HG03565 (cell line): ENCODE data around the gene FAM186B.

Experiments
- ATAC-seq: cut with Tn5 transposase; IDR thresholded peaks from one replicate; pipeline ENCODE4 v1.9.1; 2021; ENCODE audit warnings: mild to moderate bottlenecking, moderate library complexity; ENCODE audit not compliant: unreplicated experiment

The FAM186B gene

DNA sequence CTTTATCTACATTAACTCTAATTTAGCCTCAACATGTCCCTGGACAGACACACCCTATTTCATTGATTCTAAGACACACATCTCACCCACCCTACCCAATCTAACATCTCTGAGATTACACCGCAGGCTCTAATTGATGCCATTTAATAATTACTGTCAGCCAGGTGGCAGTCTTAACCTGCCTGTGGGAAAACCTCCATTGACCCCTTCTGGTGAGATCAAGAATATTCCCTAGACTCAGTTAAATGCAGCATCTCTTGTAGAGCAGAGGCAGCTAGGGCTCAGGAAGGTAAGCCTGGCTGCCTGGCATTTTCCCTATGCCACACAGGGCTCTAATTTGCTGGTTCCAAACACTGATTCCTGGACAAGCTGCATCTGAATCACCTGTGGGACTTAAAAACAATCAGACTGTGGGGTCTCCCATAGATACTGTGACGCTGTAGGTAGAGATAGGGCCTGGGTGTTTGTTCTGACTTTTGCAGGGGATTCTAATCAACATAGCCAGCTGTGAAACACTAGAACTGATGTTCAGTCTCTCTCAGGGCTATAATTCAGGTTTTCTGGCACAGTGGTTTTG lies 51.8 kb downstream of the FAM186B start:
- ATAC-seq: no peak

GRCh38 chr12:49552899-49553298 lies 52.5 kb downstream of the FAM186B start:
- ATAC-seq: no peak

- no peak for ATAC-seq
These were observed 53.0 kb downstream of the FAM186B start for GRCh38 chr12:49552425-49552824.

DNA sequence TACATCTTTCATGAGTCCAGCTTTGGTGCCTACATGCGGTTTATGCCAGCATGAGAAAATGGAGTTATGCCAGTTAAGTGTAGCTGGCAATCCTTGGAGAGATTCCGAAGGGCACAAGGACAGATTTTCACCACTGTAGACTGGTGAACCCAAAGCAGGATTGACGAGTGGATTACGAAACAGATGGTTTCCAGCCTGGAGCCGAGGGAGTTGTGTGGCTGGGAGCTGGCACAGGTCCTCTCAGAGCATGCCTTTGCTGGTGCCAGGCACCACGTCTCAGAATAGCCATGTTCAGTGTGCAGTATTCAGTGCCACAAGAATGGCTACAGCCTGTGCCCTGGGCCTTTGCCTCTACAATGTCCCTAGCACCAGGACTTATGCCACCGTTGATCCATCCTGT lies 53.4 kb downstream of the FAM186B start:
- ATAC-seq: no peak

GRCh38 chr12:49550693-49551252 lies 54.7 kb downstream of the FAM186B start:
- no peak for ATAC-seq

DNA sequence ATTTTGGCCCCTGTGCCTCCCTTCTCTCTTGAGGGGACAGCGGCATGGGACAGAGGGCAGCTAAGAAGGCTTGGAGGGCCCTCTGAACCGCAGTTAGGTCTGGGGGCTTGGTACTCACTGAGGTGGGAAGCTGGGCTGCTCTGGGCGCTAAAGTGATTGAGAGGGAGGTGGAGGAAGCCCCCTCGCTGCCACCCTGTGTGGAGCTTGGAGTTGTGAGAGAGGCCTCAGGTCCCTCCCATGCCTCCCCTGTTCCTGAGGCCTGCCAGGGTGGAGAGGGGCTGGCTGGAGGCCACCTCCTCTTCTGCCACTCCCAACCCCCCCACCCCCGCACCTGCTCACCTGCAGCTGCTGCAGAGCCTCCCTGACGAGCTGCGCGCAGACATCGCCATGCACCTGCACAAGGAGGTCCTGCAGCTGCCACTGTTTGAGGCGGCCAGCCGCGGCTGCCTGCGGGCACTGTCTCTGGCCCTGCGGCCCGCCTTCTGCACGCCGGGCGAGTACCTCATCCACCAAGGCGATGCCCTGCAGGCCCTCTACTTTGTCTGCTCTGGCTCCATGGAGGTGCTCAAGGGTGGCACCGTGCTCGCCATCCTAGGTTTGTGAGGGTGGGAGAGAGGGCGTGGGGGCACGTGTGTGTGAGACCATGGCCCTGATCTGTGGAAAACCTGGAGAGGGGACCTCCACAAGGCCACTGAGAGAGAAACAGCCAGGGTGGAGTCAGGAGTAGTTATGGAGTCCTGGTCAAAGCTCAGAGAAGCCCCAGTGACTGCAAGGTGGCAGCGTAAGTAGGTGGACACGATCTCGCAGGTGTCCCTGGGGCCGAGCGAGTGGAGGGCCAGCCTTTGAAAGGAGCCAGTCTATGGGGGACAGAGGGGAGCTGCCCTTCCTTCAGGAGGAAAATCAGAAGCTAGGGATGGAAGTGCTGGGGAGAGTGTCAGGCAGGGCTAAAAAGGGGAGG lies 55.4 kb downstream of the FAM186B start:
- no peak for ATAC-seq

DNA sequence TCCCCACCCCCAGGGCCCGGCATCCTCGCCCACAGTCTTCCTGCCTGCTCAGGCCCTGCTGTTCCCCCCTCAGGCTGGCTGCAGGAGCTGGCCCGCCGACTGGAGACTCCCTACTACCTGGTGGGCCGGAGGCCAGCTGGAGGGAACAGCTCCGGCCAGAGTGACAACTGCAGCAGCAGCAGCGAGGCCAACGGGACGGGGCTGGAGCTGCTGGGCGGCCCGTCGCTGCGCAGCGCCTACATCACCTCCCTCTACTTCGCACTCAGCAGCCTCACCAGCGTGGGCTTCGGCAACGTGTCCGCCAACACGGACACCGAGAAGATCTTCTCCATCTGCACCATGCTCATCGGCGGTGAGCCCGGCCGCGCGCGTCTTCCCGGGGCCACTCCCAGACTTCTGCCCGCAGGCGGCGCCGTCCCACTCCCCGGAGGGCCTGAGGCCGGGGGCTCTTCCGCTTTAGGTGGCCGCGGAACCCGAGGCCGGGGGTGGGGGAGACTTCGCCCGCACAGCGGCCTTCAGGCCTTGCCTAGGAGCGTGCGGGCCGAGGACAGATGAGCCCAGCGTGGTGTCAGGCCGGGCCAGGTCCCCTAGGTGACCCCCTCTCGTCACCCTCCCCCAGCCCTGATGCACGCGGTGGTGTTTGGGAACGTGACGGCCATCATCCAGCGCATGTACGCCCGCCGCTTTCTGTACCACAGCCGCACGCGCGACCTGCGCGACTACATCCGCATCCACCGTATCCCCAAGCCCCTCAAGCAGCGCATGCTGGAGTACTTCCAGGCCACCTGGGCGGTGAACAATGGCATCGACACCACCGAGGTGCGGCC lies 56.4 kb downstream of the FAM186B start:
- no peak for ATAC-seq

DNA sequence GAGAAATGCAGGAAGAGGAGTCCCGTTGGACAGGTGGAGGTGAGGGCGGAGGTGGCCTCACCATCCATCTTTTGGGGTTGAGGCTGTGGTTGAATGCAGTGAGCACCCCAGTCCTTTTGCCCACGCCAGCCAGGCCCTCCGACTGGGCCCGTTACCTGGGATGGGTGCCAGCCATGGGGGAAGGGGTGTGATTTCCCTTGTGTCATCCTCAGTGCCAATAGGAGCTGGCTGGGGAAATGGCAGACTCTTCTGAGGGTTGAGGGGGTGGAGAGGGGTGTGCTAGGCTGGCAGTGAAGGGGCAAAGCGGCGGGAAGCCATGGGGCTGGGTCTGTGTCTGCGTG lies 57.0 kb downstream of the FAM186B start:
- no peak for ATAC-seq

- ATAC-seq: no peak
These were observed 58.2 kb downstream of the FAM186B start for GRCh38 chr12:49547090-49547690.

- no peak for ATAC-seq
These were observed 59.0 kb downstream of the FAM186B start for GRCh38 chr12:49546481-49546880.

- no peak for ATAC-seq
These were observed 59.6 kb downstream of the FAM186B start for GRCh38 chr12:49545815-49546214.

GRCh38 chr12:49543914-49544815 lies 61.3 kb downstream of the FAM186B start:
- ATAC-seq: no peak

DNA sequence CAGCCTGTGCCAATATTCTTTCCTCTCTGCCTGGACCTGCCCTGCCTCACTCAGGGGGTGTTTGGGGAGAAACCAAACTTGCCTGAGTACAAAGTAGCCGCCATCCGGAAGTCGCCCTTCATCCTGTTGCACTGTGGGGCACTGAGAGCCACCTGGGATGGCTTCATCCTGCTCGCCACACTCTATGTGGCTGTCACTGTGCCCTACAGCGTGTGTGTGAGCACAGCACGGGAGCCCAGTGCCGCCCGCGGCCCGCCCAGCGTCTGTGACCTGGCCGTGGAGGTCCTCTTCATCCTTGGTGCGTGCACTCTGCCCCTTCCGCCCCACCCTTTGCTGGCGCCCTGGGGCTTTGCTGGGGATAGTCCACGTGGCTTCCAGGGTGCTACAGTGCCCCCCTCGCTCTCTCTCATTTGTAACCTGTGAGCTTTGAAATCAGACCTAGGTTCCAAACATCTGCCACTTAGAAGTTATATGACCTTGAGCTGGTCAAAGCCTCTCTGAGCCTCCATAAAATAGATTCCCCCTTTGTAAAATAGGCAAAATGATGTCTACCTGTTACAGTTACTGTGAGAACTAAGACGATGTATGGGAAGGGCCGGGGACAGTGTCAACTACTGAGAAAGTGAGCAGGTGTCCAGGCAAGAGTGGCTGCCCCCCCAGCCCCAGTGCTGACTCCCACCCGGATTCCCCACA lies 62.1 kb downstream of the FAM186B start:
- no peak for ATAC-seq

- ATAC-seq: no peak
These were observed 62.8 kb downstream of the FAM186B start for GRCh38 chr12:49542592-49543160.

DNA sequence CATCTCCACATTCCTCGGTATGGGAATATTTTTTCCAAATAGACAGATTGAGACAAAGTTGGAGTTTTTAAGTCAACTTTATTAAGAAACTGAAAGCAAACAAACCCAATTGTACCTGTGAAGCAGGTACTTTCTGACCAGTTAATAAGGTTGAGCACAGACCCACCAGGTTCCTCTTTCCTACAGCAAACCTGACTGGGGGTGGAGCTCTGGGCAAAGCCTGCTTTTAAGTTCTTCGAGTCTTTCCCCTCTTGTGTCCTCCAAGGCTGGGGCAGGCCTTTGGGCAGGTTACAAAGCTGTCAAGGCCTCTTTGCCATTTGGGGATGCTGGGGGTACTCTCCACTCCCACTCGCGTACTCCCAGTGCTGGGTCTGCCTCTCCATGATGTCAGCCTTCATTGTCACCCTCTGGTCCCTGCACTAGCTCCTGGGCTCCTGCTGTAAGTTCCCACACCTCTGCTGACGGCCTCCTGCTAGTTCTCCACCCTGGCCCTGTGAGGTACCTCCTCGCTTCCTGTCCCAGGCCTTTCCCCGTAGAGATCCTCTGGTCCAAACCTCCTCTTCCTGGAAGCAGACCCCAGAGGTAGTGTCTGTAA lies 63.4 kb downstream of the FAM186B start:
- no peak for ATAC-seq

DNA sequence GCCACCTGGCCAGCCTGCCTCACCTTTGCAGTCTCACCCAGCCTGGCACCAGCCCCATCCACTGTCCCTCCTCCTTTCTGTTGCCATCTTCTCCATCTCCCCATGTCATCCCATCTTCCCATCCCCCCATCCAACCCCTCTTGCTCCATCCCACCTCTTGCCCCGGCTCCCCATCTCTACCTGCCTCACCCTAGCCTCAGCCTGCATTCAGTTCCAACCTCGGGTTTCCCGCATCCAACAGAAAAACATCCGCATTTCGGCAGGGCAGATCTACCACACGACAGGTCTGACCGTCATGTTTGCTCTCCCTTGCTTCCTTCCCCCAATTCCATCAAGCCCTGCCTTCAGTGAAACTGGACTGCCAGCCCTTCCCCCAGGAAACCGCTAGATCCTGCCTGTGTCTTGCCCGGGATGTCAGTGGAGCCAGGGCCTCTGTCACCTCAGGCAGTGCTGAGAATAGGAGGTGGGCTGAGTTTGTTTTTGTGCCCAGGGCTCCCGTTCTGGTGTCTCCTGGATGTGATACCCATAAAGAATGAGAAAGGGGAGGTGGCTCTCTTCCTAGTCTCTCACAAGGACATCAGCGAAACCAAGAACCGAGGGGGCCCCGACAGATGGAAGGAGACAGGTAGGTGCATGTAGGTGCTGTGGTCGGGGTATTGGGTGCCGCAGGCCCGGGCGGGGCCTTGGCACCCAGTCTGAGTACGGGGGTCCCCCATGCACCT lies 64.1 kb downstream of the FAM186B start:
- no peak for ATAC-seq

DNA sequence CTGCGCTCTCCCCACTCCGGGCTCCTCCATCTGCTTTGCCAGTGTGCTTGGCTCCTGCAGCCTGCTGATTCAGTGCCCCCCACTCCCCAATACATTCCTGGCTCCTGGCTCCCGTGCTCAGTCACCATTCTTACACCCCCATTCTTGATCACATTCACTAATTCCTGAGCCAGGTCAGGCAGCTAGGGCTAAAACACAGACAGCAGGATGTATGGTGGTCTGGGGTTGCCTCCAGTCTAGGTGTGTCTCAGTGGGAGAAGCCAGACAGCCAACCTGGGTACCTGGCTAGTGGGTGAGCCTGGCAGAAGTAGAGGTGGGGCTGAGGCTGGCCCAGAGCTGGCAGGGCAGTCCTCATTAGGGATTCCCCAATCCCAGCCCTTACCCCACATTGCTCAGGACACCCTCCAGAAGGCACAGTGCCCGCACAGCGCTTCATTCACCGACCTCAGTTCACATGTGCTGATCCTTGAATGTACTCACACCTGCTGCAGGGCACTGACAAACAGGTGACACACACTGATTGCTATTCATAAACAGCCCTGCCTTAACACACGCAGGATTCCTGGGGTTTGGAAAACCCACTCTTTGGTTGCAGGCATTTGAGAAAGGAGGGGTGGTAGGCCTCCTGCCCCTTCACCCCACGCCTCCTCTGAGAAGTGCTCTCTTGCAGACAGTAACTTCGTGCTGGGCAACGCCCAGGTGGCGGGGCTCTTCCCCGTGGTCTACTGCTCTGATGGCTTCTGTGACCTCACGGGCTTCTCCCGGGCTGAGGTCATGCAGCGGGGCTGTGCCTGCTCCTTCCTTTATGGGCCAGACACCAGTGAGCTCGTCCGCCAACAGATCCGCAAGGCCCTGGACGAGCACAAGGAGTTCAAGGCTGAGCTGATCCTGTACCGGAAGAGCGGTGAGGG lies 65.0 kb downstream of the FAM186B start:
- ATAC-seq: no peak
